Measurements from ENCODE around the gene EPHA3. TPM values are rescaled to one million over a fixed set of nuclear protein-coding genes. Genes with fewer than 3 reads are reported as not detected.

The EPHA3 gene
- total RNA-seq, 1 donor from 2014 or later, result 24.6 TPM

GRCh38 chr3:89113893-89114840, 6.7 kb downstream of the EPHA3 start:
- Mint-ChIP-seq H3K27ac (ENCODE audit: unreplicated experiment) (peak overlapping the region; percentile 99), H3K27me3 (ENCODE audit: low read depth) (peaks cover 15% of the 10 kb centered on the region), H3K4me1 (peaks cover 36% of the 10 kb centered on the region), H3K36me3 (ENCODE audit: low read depth) (no peaks in the 10 kb centered on the region), H3K9me3 (no peaks in the 10 kb centered on the region), H3K4me3 (peak overlapping the region; percentile 96)
- DNase-seq (ENCODE audit: low read depth, low spot score), result peak; percentile 72
- peak; percentile 80 for TF ChIP-seq CTCF (conservative IDR thresholded peaks at IDR 0.05)

GRCh38 chr3:89114841-89115223, 7.4 kb downstream of the EPHA3 start:
- TF ChIP-seq CTCF (conservative IDR thresholded peaks at IDR 0.05), result peak; percentile 41
- Mint-ChIP-seq H3K27ac (ENCODE audit: unreplicated experiment) (peak overlapping the region; percentile 99), H3K9me3 (no peaks in the 10 kb centered on the region), H3K36me3 (ENCODE audit: low read depth) (no peaks in the 10 kb centered on the region), H3K4me3 (peak overlapping the region; percentile 96), H3K27me3 (ENCODE audit: low read depth) (peaks cover 12% of the 10 kb centered on the region), H3K4me1 (peaks cover 32% of the 10 kb centered on the region)
- DNase-seq (ENCODE audit: low read depth, low spot score), result no peak

- Mint-ChIP-seq H3K27ac (ENCODE audit: unreplicated experiment) (no peak overlapping the region), H3K27me3 (ENCODE audit: low read depth) (peaks cover 12% of the 10 kb centered on the region), H3K4me1 (peaks cover 32% of the 10 kb centered on the region), H3K36me3 (ENCODE audit: low read depth) (no peaks in the 10 kb centered on the region), H3K9me3 (no peaks in the 10 kb centered on the region), H3K4me3 (no peak overlapping the region)
- TF ChIP-seq CTCF (conservative IDR thresholded peaks at IDR 0.05), result no peak
- DNase-seq (ENCODE audit: low read depth, low spot score), result no peak
Measured at GRCh38 chr3:89116476-89116875, 9.1 kb downstream of the EPHA3 start.

GRCh38 chr3:89138048-89138447, 30.6 kb downstream of the EPHA3 start:
- DNase-seq (ENCODE audit: low read depth, low spot score), result no peak
- Mint-ChIP-seq H3K4me3 (no peak overlapping the region), H3K27ac (ENCODE audit: unreplicated experiment) (no peak overlapping the region), H3K27me3 (ENCODE audit: low read depth) (no peaks in the 10 kb centered on the region), H3K4me1 (no peaks in the 10 kb centered on the region), H3K36me3 (ENCODE audit: low read depth) (peaks cover 13% of the 10 kb centered on the region), H3K9me3 (peaks cover 2% of the 10 kb centered on the region)
- TF ChIP-seq CTCF (conservative IDR thresholded peaks at IDR 0.05), result no peak

GRCh38 chr3:89139870-89140269, 32.4 kb downstream of the EPHA3 start:
- Mint-ChIP-seq H3K4me1 (peaks cover 3% of the 10 kb centered on the region), H3K9me3 (no peaks in the 10 kb centered on the region), H3K27me3 (ENCODE audit: low read depth) (no peaks in the 10 kb centered on the region), H3K4me3 (no peak overlapping the region), H3K27ac (ENCODE audit: unreplicated experiment) (no peak overlapping the region), H3K36me3 (ENCODE audit: low read depth) (peaks cover 5% of the 10 kb centered on the region)
- no peak for DNase-seq (ENCODE audit: low read depth, low spot score)
- TF ChIP-seq CTCF (conservative IDR thresholded peaks at IDR 0.05), result no peak

Measured in neural crest cell (in vitro differentiated cells).